Activated B cell treated with CpG ODN at 0.5 μM for 24 hours (primary cell): ENCODE data around the gene MAP3K20. TPM values are rescaled to one million over a fixed set of nuclear protein-coding genes. Genes with fewer than 3 reads are reported as not detected.

Experiments used
- ATAC-seq: fragments of 200-7000 bp; cut with Tn5 transposase; one replicate; pipeline ENCODE4 v1.10.0; 2021; ENCODE audit warnings: low read depth, mild to moderate bottlenecking, moderate library complexity
- CTCF ChIA-PET: fragments of 350-600 bp; sonication (Branson Sonifier 250); formaldehyde crosslinking; loops from one replicate; lab custom pipeline; 2021; ENCODE audit warnings: antibody characterized with exemption; lab: Charles Lee
- POLR2A ChIA-PET: fragments of 350-600 bp; sonication (Branson Sonifier 250); formaldehyde crosslinking; loops from one replicate; lab custom pipeline; 2021; ENCODE audit warnings: antibody characterized with exemption; lab: Charles Lee
- DNase-seq: peaks from one replicate; pipeline ENCODE4 v3.0.0; 2022
- H3K27ac Mint-ChIP-seq: one replicate; pipeline ENCODE4 v1.8.0; 2020; ENCODE audit warnings: mixed read lengths
- H3K27me3 Mint-ChIP-seq: one replicate; pipeline ENCODE4 v1.8.0; 2021; ENCODE audit warnings: mixed read lengths
- H3K36me3 Mint-ChIP-seq: one replicate; pipeline ENCODE4 v1.8.0; 2021; ENCODE audit warnings: low read depth, mixed read lengths
- H3K4me1 Mint-ChIP-seq: one replicate; pipeline ENCODE4 v1.8.0; 2021; ENCODE audit warnings: mixed read lengths
- H3K4me3 Mint-ChIP-seq: one replicate; pipeline ENCODE4 v1.8.0; 2020; ENCODE audit warnings: mild to moderate bottlenecking, mixed read lengths
- H3K9me3 Mint-ChIP-seq: one replicate; pipeline ENCODE4 v1.8.0; 2020; ENCODE audit warnings: mixed read lengths
- intact Hi-C: fragments of 100-400 bp; cut with micrococcal nuclease; formaldehyde crosslinking; loops from one replicate; pipeline ENCODE4 v1.15.1; 2024
- total RNA-seq: library from RNA; stranded (reverse); gene quantifications from 2 replicates; pipeline ENCODE4 v1.2.3, GENCODE V29; 2022
- TF ChIP-seq, protein P1 (sequence below): fragments of 200-600 bp; IDR thresholded peaks from one replicate; pipeline ENCODE4 v1.8.0; 2022; ENCODE audit warnings: antibody characterized with exemption, mild to moderate bottlenecking

Gene MAP3K20
- total RNA-seq, 1 donor from 2014 or later = 8.7 TPM

DNA sequence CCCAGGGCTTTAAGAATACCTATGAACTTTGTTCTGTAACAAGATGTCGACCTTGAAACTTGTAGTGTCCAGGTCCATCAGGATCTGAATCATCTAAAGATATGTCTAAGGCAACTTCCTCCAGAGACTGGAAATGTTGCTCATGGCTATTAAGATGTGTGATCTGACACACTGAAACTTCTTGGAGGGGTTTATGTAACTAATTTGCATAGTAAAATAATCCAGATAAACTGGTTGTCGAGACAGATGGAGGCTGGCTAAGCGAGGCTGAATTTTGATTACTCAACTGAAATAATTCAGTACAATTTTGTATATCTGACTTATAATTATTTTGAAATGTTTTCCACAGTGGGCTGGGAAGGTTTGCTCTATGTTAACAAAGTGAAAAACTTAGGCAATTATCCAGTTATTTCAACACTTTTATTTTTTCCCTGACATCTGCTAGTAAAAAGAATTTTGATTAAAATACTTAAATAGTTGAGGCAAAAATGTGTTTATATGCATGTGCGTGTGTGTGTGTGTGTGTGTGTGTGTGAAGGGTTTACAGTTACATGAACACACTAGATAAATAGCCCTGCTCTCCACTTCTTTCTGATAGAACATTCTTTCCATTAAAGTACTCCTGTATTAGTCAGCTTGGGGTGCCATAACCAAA is 11.4 kb upstream of the MAP3K20 start:
- Mint-ChIP-seq H3K27ac (no peak overlapping the region), H3K36me3 (no peaks in the 10 kb centered on the region), H3K4me1 (peaks cover 14% of the 10 kb centered on the region), H3K27me3 (peaks cover 15% of the 10 kb centered on the region), H3K4me3 (no peak overlapping the region), H3K9me3 (no peaks in the 10 kb centered on the region)
- ATAC-seq (no peak), DNase-seq (no peak)
- intact Hi-C loops = no loop called here
- POLR2A ChIA-PET = no interaction called here
- CTCF ChIA-PET = no interaction called here
- TF ChIP-seq, protein P1, sequence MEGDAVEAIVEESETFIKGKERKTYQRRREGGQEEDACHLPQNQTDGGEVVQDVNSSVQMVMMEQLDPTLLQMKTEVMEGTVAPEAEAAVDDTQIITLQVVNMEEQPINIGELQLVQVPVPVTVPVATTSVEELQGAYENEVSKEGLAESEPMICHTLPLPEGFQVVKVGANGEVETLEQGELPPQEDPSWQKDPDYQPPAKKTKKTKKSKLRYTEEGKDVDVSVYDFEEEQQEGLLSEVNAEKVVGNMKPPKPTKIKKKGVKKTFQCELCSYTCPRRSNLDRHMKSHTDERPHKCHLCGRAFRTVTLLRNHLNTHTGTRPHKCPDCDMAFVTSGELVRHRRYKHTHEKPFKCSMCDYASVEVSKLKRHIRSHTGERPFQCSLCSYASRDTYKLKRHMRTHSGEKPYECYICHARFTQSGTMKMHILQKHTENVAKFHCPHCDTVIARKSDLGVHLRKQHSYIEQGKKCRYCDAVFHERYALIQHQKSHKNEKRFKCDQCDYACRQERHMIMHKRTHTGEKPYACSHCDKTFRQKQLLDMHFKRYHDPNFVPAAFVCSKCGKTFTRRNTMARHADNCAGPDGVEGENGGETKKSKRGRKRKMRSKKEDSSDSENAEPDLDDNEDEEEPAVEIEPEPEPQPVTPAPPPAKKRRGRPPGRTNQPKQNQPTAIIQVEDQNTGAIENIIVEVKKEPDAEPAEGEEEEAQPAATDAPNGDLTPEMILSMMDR = no peak

DNA sequence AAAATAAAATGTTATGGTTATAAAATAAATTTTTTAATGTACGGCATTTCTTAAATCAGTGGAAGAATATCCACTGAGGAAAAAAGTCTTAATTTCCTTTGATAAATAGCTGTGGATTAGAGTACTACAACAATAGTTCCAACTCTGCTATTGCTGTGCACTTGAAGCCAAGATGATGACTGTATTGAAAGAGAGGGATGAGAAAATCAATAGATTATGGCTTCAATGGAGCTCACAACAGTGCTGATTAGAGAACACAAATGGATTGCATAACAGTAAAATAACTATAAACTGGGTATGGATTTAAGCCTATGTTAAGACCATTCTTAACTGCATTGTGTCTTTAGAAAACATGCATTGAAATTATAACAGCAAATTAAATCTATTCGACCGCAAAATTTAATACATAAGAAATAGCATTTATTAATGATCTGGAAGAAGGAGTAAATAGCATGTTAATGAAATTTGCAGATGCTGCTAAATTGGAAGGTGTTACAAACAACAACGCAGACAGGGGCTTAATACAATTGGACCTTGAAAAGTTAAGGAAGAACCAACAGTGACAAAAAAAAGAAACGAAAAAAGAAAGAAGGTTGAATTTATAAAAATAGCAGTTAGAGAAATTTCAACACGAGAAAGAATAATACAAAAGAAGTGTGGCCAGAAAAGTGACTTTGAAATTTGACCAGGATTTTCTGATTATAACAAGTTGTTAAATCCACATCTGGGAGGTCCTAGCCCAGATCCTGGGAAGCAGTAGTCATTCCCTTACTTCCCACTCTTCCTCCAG is 8.6 kb upstream of the MAP3K20 start:
- Mint-ChIP-seq H3K36me3 (no peaks in the 10 kb centered on the region), H3K4me3 (no peak overlapping the region), H3K9me3 (no peaks in the 10 kb centered on the region), H3K27ac (no peak overlapping the region), H3K4me1 (no peaks in the 10 kb centered on the region), H3K27me3 (peaks cover 18% of the 10 kb centered on the region)
- ATAC-seq (no peak), DNase-seq (no peak)
- intact Hi-C loops = no loop called here
- ChIA-PET POLR2A (no interaction called here), CTCF (no interaction called here)
- TF ChIP-seq, protein P1 = no peak

DNA sequence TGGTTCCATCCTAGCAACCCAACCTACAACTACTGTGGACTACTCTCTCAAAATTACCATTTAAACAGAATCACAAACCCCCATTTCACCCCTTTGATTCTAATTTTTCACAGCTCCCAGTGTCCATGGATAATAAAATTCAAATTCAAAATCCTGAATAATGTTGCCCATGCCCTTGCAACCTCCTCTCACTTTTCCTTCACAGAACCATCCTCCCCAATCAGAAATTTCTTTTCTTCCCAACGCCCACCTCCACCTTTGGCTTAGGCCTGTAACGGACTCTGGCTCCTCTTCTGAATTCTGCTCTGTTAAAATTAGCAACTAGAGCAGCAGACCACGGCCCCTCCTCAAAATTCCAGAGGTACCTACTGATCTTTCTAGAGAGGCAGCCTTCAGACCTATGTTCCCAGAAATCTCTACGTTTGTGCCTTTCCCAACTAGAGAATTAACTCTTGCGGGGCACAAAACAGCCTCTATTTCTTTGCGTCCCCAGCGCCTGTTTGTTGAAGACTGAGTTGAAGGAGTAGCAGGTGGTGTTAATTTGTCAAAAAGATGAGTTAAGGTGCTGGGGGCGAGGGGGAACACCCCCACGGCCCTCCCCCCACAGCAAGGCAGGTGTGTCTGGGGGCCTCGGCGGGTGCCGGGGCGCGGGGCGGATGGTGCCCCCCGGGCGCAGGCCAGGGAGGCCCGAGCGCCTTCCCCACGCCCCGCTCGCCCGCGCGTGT is 428 bp upstream of the MAP3K20 start:
- ATAC-seq (no peak), DNase-seq (no peak)
- intact Hi-C loops = loop anchor here (2.0 to 5.0 kb wide), 3 partner anchors 136 to 1174 kb away; partner anchors contain the start of gene OLA1
- Mint-ChIP-seq H3K36me3 (no peaks in the 10 kb centered on the region), H3K4me3 (peak overlapping the region; percentile 76), H3K27ac (no peak overlapping the region), H3K27me3 (peaks cover 6% of the 10 kb centered on the region), H3K9me3 (no peaks in the 10 kb centered on the region), H3K4me1 (peaks cover 13% of the 10 kb centered on the region)
- TF ChIP-seq, protein P1 = no peak
- POLR2A ChIA-PET = interaction anchor here (0.6 kb wide), 1 partner anchor 38 kb away, joined by 8 read pairs; no protein-coding TSS in a partner anchor
- CTCF ChIA-PET = interaction anchor here (1.0 kb wide), 1 partner anchor 135 kb away, joined by 4 read pairs; no protein-coding TSS in a partner anchor

DNA sequence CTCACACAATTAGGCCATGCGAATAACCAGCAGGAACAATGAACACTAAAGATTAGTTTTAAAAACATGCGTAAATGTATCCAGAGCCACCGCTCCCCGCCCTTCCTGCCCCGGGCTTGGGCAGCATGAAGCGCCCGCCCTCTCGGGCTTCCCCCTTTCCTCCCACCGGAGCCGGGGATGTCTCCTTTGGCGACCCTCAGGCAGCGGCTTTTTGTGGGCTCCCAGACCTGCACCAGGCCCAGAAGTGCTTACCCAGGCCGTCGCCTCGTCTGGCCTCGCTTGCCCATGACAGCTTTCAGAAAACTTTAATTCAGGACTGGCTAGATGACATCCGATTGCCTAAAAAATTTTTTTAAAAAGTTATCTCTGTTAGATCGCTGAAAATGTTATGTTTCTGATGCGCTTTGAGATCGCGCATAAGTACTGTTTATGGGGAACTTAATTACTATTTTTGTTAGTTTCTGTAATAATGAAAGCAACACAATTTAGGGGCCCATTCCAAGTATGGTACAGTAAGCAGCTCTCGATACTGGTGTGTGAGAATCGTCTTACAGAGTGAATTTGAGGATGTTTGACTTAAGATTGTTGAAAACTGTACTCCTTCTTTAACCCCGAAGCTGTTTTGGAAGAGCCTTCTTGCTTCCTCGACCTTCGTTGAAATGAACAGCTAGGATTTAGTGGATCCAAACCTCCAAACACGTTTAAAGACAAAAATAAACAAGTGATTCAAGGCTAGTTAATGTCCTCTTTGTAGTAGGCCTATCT is 1.1 kb downstream of the MAP3K20 start:
- peak overlapping the region; percentile 89 for H3K4me3 Mint-ChIP-seq
- ChIA-PET CTCF (no interaction called here), POLR2A (interaction anchor here (0.6 kb wide), 1 partner anchor 51 kb away, joined by 4 read pairs; no protein-coding TSS in a partner anchor)
- H3K36me3 Mint-ChIP-seq = no peaks in the 10 kb centered on the region
- no peaks in the 10 kb centered on the region for H3K9me3 Mint-ChIP-seq
- H3K4me1 Mint-ChIP-seq = peaks cover 13% of the 10 kb centered on the region
- TF ChIP-seq, protein P1 = no peak
- peaks cover 4% of the 10 kb centered on the region for H3K27me3 Mint-ChIP-seq
- H3K27ac Mint-ChIP-seq = peak overlapping the region; percentile 80
- intact Hi-C loops = loop anchor here (5.0 kb wide), 1 partner anchor 281 kb away; no protein-coding TSS in a partner anchor
- DNase-seq = peak; percentile 25
- peak; percentile 23 for ATAC-seq
